ENCODE measurements around the gene SGMS1. TPM values are rescaled to one million over a fixed set of nuclear protein-coding genes. Genes with fewer than 3 reads are reported as not detected.

SGMS1 gene
- total and polyA plus RNA-seq, 2 donors (not counting 1 experiment from before 2014, with no cell fraction given), result 10.0 to 43.5 TPM

DNA sequence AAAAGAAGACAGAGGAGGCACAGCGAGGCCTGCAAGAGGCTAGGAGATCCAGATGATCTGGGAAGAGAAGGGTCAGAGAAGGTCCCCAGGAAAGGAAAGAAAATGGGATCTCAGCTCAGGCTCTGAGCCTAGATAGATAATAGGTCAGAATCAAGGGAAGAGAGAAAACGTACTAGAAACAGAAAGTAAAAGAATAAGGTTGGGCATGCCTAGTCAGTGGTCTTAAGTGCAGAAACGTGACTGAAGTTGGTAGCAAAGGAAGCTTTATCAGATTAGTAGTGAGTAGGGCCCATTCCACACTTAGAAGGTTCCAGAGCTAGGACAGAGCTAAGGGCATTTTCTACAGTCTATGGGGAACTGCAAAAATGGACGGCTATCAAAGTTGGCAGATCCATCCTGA, 287.6 kb downstream of the SGMS1 start:
- Mint-ChIP-seq H3K4me3 (peak overlapping the region; percentile 4), H3K4me1 (peaks cover 18% of the 10 kb centered on the region), H3K27ac (peak overlapping the region; percentile 17), H3K9me3 (ENCODE audit: insufficient read depth) (no peaks in the 10 kb centered on the region), H3K27me3 (no peaks in the 10 kb centered on the region)
- no peak for DNase-seq
- Histone ChIP-seq H3K4me1 (ENCODE audit: control insufficient read depth in 2 of 2, insufficient read depth in 2 of 2, low read length in 2 of 2) (peaks cover 6 to 11% of the 10 kb centered on the region in 2 donors), H3K27me3 (replicated peaks in 1 of 4; ENCODE audit: control extremely low read depth in 1 of 4, control insufficient read depth in 3 of 4, insufficient read depth in 4 of 4, low read length in 3 of 4) (no peaks in the 10 kb centered on the region), H3K4me2 (replicated peaks; ENCODE audit: low read depth, low read length, poor library complexity, severe bottlenecking) (peak overlapping the region; percentile 25), H3K9me3 (ENCODE audit: control extremely low read depth in 1 of 3, control insufficient read depth in 2 of 3, insufficient read depth in 1 of 3, low read length in 2 of 3) (no peaks in the 10 kb centered on the region), H3K4me3 (ENCODE audit: control extremely low read depth in 1 of 5, extremely low read depth in 1 of 5, insufficient read depth in 1 of 5, low read depth in 2 of 5, low read length in 4 of 5) (no peak overlapping the region), H3K36me3 (replicated peaks in 1 of 2; ENCODE audit: control extremely low read depth in 1 of 2, control insufficient read depth in 1 of 2, extremely low read depth in 1 of 2, insufficient read depth in 2 of 2, low read length in 1 of 2) (peaks cover 7 to 15% of the 10 kb centered on the region in 2 experiments), H3K9ac (ENCODE audit: low read length) (peak overlapping the region; percentile 11), H3K79me2 (ENCODE audit: control insufficient read depth, insufficient read depth, low read length) (no peaks in the 10 kb centered on the region), H2AFZ (ENCODE audit: insufficient read depth, low read depth, low read length, poor library complexity, severe bottlenecking) (no peak overlapping the region), H4K20me1 (ENCODE audit: control insufficient read depth, insufficient read depth, low read length, poor library complexity, severe bottlenecking) (no peaks in the 10 kb centered on the region), H3K27ac (ENCODE audit: low read length in 2 of 2) (no peak overlapping the region)
- TF ChIP-seq, protein P1, sequence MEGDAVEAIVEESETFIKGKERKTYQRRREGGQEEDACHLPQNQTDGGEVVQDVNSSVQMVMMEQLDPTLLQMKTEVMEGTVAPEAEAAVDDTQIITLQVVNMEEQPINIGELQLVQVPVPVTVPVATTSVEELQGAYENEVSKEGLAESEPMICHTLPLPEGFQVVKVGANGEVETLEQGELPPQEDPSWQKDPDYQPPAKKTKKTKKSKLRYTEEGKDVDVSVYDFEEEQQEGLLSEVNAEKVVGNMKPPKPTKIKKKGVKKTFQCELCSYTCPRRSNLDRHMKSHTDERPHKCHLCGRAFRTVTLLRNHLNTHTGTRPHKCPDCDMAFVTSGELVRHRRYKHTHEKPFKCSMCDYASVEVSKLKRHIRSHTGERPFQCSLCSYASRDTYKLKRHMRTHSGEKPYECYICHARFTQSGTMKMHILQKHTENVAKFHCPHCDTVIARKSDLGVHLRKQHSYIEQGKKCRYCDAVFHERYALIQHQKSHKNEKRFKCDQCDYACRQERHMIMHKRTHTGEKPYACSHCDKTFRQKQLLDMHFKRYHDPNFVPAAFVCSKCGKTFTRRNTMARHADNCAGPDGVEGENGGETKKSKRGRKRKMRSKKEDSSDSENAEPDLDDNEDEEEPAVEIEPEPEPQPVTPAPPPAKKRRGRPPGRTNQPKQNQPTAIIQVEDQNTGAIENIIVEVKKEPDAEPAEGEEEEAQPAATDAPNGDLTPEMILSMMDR (IDR thresholded peaks at IDR 0.05), result no peak
- TF ChIP-seq EZH2 (IDR thresholded peaks at IDR 0.05; ENCODE audit: borderline replicate concordance, insufficient read depth, low read depth, low read length, poor library complexity, severe bottlenecking), result no peak
- intact Hi-C loops (cut with micrococcal nuclease), result no loop called here
- 52% methylated on average over 3 of the region's 4 CpGs for WGBS (ENCODE audit: insufficient coverage)
- POLR2A ChIA-PET, result no interaction called here
- ATAC-seq (ENCODE audit: low read depth), result no peak
- CTCF ChIA-PET, result no interaction called here

DNA sequence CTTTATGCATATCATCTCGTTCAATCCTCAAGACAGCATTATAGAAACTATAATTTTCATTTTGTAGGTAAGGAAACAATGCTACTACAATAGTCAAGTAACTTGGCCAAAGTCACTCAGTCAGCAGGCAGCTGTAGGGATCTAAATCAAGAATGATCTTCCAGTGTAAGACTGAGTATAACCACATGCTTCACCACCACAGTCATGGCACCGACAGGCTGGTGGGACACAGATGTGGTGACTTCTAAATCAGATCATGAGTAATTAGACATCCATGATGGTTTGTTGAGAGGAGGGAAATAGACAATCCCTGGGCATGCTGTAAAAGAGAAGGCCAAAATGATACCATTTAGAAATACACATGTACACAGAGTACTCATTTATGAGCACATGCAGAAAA, 288.4 kb downstream of the SGMS1 start:
- Mint-ChIP-seq H3K4me1 (peaks cover 18% of the 10 kb centered on the region), H3K27me3 (no peaks in the 10 kb centered on the region), H3K27ac (no peak overlapping the region), H3K4me3 (no peak overlapping the region), H3K9me3 (ENCODE audit: insufficient read depth) (no peaks in the 10 kb centered on the region)
- TF ChIP-seq EZH2 (IDR thresholded peaks at IDR 0.05; ENCODE audit: borderline replicate concordance, insufficient read depth, low read depth, low read length, poor library complexity, severe bottlenecking), result no peak
- TF ChIP-seq, protein P1 (IDR thresholded peaks at IDR 0.05), result no peak
- Histone ChIP-seq H3K4me3 (ENCODE audit: control extremely low read depth in 1 of 5, extremely low read depth in 1 of 5, insufficient read depth in 1 of 5, low read depth in 2 of 5, low read length in 4 of 5) (no peak overlapping the region), H4K20me1 (ENCODE audit: control insufficient read depth, insufficient read depth, low read length, poor library complexity, severe bottlenecking) (no peaks in the 10 kb centered on the region), H3K79me2 (ENCODE audit: control insufficient read depth, insufficient read depth, low read length) (no peaks in the 10 kb centered on the region), H3K4me1 (ENCODE audit: control insufficient read depth in 2 of 2, insufficient read depth in 2 of 2, low read length in 2 of 2) (peaks cover 6 to 11% of the 10 kb centered on the region in 2 donors), H3K9me3 (ENCODE audit: control extremely low read depth in 1 of 3, control insufficient read depth in 2 of 3, insufficient read depth in 1 of 3, low read length in 2 of 3) (no peaks in the 10 kb centered on the region), H3K4me2 (replicated peaks; ENCODE audit: low read depth, low read length, poor library complexity, severe bottlenecking) (no peak overlapping the region), H3K27ac (ENCODE audit: low read length in 2 of 2) (no peak overlapping the region), H2AFZ (ENCODE audit: insufficient read depth, low read depth, low read length, poor library complexity, severe bottlenecking) (no peak overlapping the region), H3K27me3 (replicated peaks in 1 of 4; ENCODE audit: control extremely low read depth in 1 of 4, control insufficient read depth in 3 of 4, insufficient read depth in 4 of 4, low read length in 3 of 4) (no peaks in the 10 kb centered on the region), H3K9ac (ENCODE audit: low read length) (no peak overlapping the region), H3K36me3 (replicated peaks in 1 of 2; ENCODE audit: control extremely low read depth in 1 of 2, control insufficient read depth in 1 of 2, extremely low read depth in 1 of 2, insufficient read depth in 2 of 2, low read length in 1 of 2) (peaks cover 6 to 14% of the 10 kb centered on the region in 2 experiments)
- POLR2A ChIA-PET, result no interaction called here
- CTCF ChIA-PET, result no interaction called here
- ATAC-seq (ENCODE audit: low read depth) (no peak), DNase-seq (no peak)
- WGBS (ENCODE audit: insufficient coverage), result no CpG with 5 or more reads among the region's 2 CpGs
- intact Hi-C loops (cut with micrococcal nuclease), result no loop called here
